ENCODE measurements around the gene ALKBH4.
"Not testable (repeated sequence)": the region's sequence is repeated elsewhere in the genome, so short reads cannot be mapped to it uniquely, and the experiment has no call there.

The ALKBH4 gene

DNA sequence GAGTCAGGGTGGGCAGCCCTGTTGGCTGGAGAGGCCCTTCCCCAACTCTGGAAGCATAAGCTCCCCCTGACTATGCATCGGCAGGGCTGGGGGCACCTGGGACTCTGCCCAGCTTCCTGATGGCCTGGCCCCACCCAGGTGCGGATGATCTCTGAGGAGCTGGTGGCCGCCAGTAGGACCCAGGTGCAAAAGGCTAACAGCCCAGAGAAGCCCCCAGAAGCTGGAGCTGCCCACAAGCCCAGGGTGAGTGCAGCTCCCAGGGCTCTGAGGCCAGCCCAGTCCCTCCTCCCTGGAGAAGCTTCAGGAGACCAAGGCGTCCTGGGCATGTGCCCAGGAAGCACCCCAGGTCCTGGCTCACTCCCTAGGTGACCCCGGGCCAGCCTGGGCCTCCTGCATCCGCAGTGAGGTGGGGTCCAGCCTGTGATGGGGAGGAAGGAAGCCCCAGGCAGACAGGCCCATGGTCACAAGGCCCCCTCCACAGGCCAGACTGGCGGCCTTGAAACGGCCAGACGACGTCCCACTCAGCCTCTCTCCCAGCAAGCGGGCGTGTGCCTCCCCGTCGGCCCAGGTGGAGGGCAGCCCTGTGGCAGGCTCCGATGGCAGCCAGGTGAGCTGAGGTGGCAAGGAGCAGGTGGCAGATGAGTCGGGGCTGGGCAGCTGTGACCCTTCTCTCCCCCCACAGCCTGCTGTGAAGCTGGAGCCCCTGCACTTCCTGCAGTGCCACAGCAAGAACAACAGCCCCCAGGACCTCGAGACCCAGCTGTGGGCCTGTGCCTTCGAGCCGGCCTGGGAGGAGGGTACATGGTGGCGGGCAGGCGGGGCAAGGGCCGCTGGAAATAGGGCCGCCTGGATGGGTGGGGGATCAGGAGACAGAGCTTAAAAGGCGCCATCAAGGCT lies 3.2 kb upstream of the ALKBH4 start:
- no peaks in the 10 kb centered on the region for H3K9me3 ChIP-seq (ENCODE audit: control insufficient read depth, insufficient read depth, low read length)
- DNase-seq (ENCODE audit: low read depth, low spot score) = no peak
- H3K4me1 ChIP-seq (ENCODE audit: control insufficient read depth, insufficient read depth, low read length) = peaks cover 2% of the 10 kb centered on the region; the same call in 1 of the 2 replicates
- no peak overlapping the region for H3K4me3 ChIP-seq (ENCODE audit: low read length)
- WGBS (ENCODE audit: insufficient coverage, insufficient read length) = no CpG with 5 or more reads among the region's 24 CpGs
- peaks cover 13% of the 10 kb centered on the region for H3K36me3 ChIP-seq (ENCODE audit: control insufficient read depth, insufficient read depth, low read length)
- no peak overlapping the region for H3K27ac ChIP-seq (ENCODE audit: low read length)
- no peaks in the 10 kb centered on the region for H3K27me3 ChIP-seq (ENCODE audit: control insufficient read depth, insufficient read depth, low read length)

DNA sequence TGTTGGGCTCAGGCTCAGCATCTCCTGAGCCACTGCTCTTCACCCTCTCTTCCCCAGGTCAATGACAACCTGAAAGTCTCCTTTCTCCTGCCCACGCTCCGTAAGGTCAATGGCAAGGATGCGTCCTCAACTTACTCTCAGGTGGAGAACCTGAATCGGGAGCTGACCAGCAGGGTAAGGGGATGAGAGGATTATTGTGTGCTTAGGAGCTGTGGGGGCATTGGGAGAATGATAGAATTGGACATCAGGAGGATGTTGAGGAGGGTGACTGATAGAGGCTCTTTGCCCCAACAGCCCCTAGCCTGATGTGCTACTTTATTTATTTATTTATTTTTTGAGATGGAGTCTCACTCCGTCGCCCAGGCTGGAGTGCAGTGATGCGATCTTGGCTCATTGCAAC lies 1.4 kb upstream of the ALKBH4 start:
- Histone ChIP-seq H3K4me3 (ENCODE audit: low read length) (no peak overlapping the region), H3K4me1 (ENCODE audit: control insufficient read depth, insufficient read depth, low read length) (peaks cover 2% of the 10 kb centered on the region; the same call in 1 of the 2 replicates), H3K27ac (ENCODE audit: low read length) (no peak overlapping the region), H3K9me3 (ENCODE audit: control insufficient read depth, insufficient read depth, low read length) (no peaks in the 10 kb centered on the region), H3K36me3 (ENCODE audit: control insufficient read depth, insufficient read depth, low read length) (peaks cover 7% of the 10 kb centered on the region; the same call in 1 of the 2 replicates), H3K27me3 (ENCODE audit: control insufficient read depth, insufficient read depth, low read length) (no peaks in the 10 kb centered on the region)
- DNase-seq (ENCODE audit: low read depth, low spot score) = no peak
- WGBS (ENCODE audit: insufficient coverage, insufficient read length) = no CpG with 5 or more reads among the region's 7 CpGs

GRCh38 chr7:102463841-102464576 lies 654 bp downstream of the ALKBH4 start:
- no peak overlapping the region for H3K27ac ChIP-seq (ENCODE audit: low read length)
- no peaks in the 10 kb centered on the region for H3K9me3 ChIP-seq (ENCODE audit: control insufficient read depth, insufficient read depth, low read length)
- DNase-seq (ENCODE audit: low read depth, low spot score) = no peak
- peak overlapping the region; percentile 60 for H3K4me3 ChIP-seq (ENCODE audit: low read length)
- peaks cover 11% of the 10 kb centered on the region for H3K36me3 ChIP-seq (ENCODE audit: control insufficient read depth, insufficient read depth, low read length)
- H3K27me3 ChIP-seq (ENCODE audit: control insufficient read depth, insufficient read depth, low read length) = no peaks in the 10 kb centered on the region
- WGBS (ENCODE audit: insufficient coverage, insufficient read length) = no CpG with 5 or more reads among the region's 24 CpGs
- peaks cover 2% of the 10 kb centered on the region; the same call in 1 of the 2 replicates for H3K4me1 ChIP-seq (ENCODE audit: control insufficient read depth, insufficient read depth, low read length)

DNA sequence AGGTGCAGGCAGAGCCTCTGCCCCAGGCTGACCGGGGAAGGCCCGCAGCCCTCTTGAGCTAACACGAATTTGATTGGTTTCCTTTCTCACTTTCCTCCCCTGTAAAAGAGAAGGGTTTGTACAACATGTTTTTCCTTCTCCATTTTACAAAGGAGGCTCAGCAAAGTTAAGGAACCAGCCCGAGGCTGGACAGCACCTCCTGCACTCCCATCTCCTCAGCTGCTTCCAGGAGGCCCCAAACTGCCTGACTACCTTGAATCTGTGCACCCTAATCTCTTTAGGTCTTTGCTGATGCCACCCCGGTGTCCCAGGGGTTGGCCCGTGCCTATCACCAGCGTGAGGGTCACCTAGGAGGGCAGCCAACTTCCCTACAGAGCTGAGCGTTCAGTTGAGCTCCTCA lies 4.2 kb downstream of the ALKBH4 start:
- Histone ChIP-seq H3K27ac (ENCODE audit: low read length) (no peak overlapping the region), H3K36me3 (ENCODE audit: control insufficient read depth, insufficient read depth, low read length) (peaks cover 15% of the 10 kb centered on the region), H3K4me1 (ENCODE audit: control insufficient read depth, insufficient read depth, low read length) (peaks cover 2% of the 10 kb centered on the region; the same call in 1 of the 2 replicates), H3K27me3 (ENCODE audit: control insufficient read depth, insufficient read depth, low read length) (no peaks in the 10 kb centered on the region), H3K4me3 (ENCODE audit: low read length) (no peak overlapping the region), H3K9me3 (ENCODE audit: control insufficient read depth, insufficient read depth, low read length) (no peaks in the 10 kb centered on the region)
- DNase-seq (ENCODE audit: low read depth, low spot score) = no peak
- WGBS (ENCODE audit: insufficient coverage, insufficient read length) = no CpG with 5 or more reads among the region's 8 CpGs

- Histone ChIP-seq H3K4me1 (ENCODE audit: control insufficient read depth, insufficient read depth, low read length) (peaks cover 2% of the 10 kb centered on the region), H3K27me3 (ENCODE audit: control insufficient read depth, insufficient read depth, low read length) (no peaks in the 10 kb centered on the region), H3K27ac (ENCODE audit: low read length) (no peak overlapping the region), H3K4me3 (ENCODE audit: low read length) (no peak overlapping the region), H3K9me3 (ENCODE audit: control insufficient read depth, insufficient read depth, low read length) (no peaks in the 10 kb centered on the region), H3K36me3 (ENCODE audit: control insufficient read depth, insufficient read depth, low read length) (peaks cover 15% of the 10 kb centered on the region)
- no CpG with 5 or more reads among the region's 24 CpGs for WGBS (ENCODE audit: insufficient coverage, insufficient read length)
- DNase-seq (ENCODE audit: low read depth, low spot score) = no peak
These were observed 5.3 kb downstream of the ALKBH4 start for GRCh38 chr7:102459221-102459844.

- Histone ChIP-seq H3K36me3 (ENCODE audit: control insufficient read depth, insufficient read depth, low read length) (peaks cover 15% of the 10 kb centered on the region), H3K27me3 (ENCODE audit: control insufficient read depth, insufficient read depth, low read length) (no peaks in the 10 kb centered on the region), H3K27ac (ENCODE audit: low read length) (no peak overlapping the region), H3K9me3 (ENCODE audit: control insufficient read depth, insufficient read depth, low read length) (no peaks in the 10 kb centered on the region), H3K4me1 (ENCODE audit: control insufficient read depth, insufficient read depth, low read length) (no peaks in the 10 kb centered on the region; the same call in 1 of the 2 replicates), H3K4me3 (ENCODE audit: low read length) (no peak overlapping the region)
- no peak for DNase-seq (ENCODE audit: low read depth, low spot score)
- no CpG with 5 or more reads among the region's 40 CpGs for WGBS (ENCODE audit: insufficient coverage, insufficient read length)
These were observed 7.2 kb downstream of the ALKBH4 start for GRCh38 chr7:102457352-102457924.

- Histone ChIP-seq H3K4me1 (ENCODE audit: control insufficient read depth, insufficient read depth, low read length) (no peaks in the 10 kb centered on the region; the same call in 1 of the 2 replicates), H3K27me3 (ENCODE audit: control insufficient read depth, insufficient read depth, low read length) (no peaks in the 10 kb centered on the region), H3K4me3 (ENCODE audit: low read length) (no peak overlapping the region), H3K36me3 (ENCODE audit: control insufficient read depth, insufficient read depth, low read length) (peaks cover 15% of the 10 kb centered on the region), H3K9me3 (ENCODE audit: control insufficient read depth, insufficient read depth, low read length) (no peaks in the 10 kb centered on the region), H3K27ac (ENCODE audit: low read length) (no peak overlapping the region)
- DNase-seq (ENCODE audit: low read depth, low spot score) = no peak
- no CpG with 5 or more reads among the region's 10 CpGs for WGBS (ENCODE audit: insufficient coverage, insufficient read length)
These were observed 8.3 kb downstream of the ALKBH4 start for GRCh38 chr7:102456327-102456726.

DNA sequence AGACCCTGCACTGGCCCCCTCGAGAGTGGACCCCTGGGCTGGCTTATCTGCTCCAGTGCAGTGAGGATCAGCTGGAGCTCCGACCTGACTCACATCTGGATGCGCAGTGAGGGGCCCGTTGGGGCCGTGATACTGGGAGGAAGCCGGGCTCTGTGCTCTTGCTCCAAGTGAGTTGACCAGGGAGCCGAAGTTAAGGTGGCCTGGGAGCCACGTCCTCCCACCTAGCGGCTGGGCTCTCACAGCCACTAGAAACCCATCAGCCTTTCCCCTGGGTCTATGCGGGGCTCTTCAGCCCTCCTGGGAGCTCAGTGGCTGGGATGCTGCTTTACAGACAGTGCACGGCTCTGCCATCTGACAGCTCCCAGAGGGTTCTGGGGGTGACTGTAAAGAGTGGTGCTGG lies 9.1 kb downstream of the ALKBH4 start:
- no peak overlapping the region for H3K4me3 ChIP-seq (ENCODE audit: low read length)
- no peak overlapping the region for H3K27ac ChIP-seq (ENCODE audit: low read length)
- peaks cover 15% of the 10 kb centered on the region for H3K36me3 ChIP-seq (ENCODE audit: control insufficient read depth, insufficient read depth, low read length)
- no peaks in the 10 kb centered on the region; the same call in 1 of the 2 replicates for H3K4me1 ChIP-seq (ENCODE audit: control insufficient read depth, insufficient read depth, low read length)
- no CpG with 5 or more reads among the region's 11 CpGs for WGBS (ENCODE audit: insufficient coverage, insufficient read length)
- no peaks in the 10 kb centered on the region for H3K9me3 ChIP-seq (ENCODE audit: control insufficient read depth, insufficient read depth, low read length)
- H3K27me3 ChIP-seq (ENCODE audit: control insufficient read depth, insufficient read depth, low read length) = no peaks in the 10 kb centered on the region
- no peak for DNase-seq (ENCODE audit: low read depth, low spot score)

- not testable (repeated sequence) for H3K9me3 ChIP-seq (ENCODE audit: control insufficient read depth, insufficient read depth, low read length); H3K4me1 ChIP-seq (ENCODE audit: control insufficient read depth, insufficient read depth, low read length); H3K27me3 ChIP-seq (ENCODE audit: control insufficient read depth, insufficient read depth, low read length); H3K4me3 ChIP-seq (ENCODE audit: low read length); DNase-seq (ENCODE audit: low read depth, low spot score); H3K27ac ChIP-seq (ENCODE audit: low read length)
- WGBS (ENCODE audit: insufficient coverage, insufficient read length) = no CpG with 5 or more reads among the region's 10 CpGs
- H3K36me3 ChIP-seq (ENCODE audit: control insufficient read depth, insufficient read depth, low read length) = peaks cover 15% of the 10 kb centered on the region
These were observed 9.7 kb downstream of the ALKBH4 start for GRCh38 chr7:102454932-102455331.

DNA sequence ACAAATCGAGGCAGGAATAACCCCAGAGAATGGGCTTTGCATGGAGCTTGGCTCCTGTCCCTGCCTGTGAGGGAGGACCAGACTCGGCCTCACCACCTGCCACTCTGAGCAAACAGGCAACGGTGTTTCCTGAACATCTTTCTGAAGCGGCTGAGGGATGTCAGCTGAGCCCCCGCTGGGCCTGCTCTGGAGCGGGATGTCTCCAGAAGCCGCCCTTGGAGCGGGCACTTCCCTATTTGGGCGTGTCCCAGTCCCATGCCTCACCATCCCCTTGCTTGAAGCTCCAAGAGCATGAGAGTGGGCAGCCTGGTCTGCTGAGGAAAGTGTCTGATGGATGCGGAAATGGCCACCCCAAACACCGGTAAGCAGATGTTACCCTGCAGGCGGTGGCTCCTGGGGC lies 10.2 kb downstream of the ALKBH4 start:
- DNase-seq (ENCODE audit: low read depth, low spot score) = no peak
- WGBS (ENCODE audit: insufficient coverage, insufficient read length) = no CpG with 5 or more reads among the region's 12 CpGs

More for the DNA sequence above, 10.2 kb downstream of the ALKBH4 start:
- no peaks in the 10 kb centered on the region for H3K9me3 ChIP-seq (ENCODE audit: control insufficient read depth, insufficient read depth, low read length)
- no peaks in the 10 kb centered on the region for H3K27me3 ChIP-seq (ENCODE audit: control insufficient read depth, insufficient read depth, low read length)
- H3K4me1 ChIP-seq (ENCODE audit: control insufficient read depth, insufficient read depth, low read length) = no peaks in the 10 kb centered on the region; the same call in 1 of the 2 replicates
- peaks cover 15% of the 10 kb centered on the region for H3K36me3 ChIP-seq (ENCODE audit: control insufficient read depth, insufficient read depth, low read length)
- H3K4me3 ChIP-seq (ENCODE audit: low read length) = no peak overlapping the region
- H3K27ac ChIP-seq (ENCODE audit: low read length) = no peak overlapping the region

Measured in iPS DF 6.9 (cell line).